ENCODE results near the gene HJV.
A peak's percentile ranks its signal among the peaks of the same experiment; 100 is the strongest.

HJV gene

GRCh38 chr1:146021050-146021445, 487 bp downstream of the HJV start:
- H3F3A ChIP-seq (ENCODE audit: insufficient read depth, low read length): no peaks in the 10 kb centered on the region
- no peak overlapping the region for H3K27ac ChIP-seq (ENCODE audit: low read depth, low read length, poor library complexity, severe bottlenecking)
- H3K9ac ChIP-seq (ENCODE audit: low read length): no peak overlapping the region
- H3K79me2 ChIP-seq (ENCODE audit: insufficient read depth, low read length): no peaks in the 10 kb centered on the region
- TF ChIP-seq EZH2 (IDR thresholded peaks at IDR 0.05; ENCODE audit: borderline replicate concordance, low read length): no peak
- TF ChIP-seq CTCF (IDR thresholded peaks at IDR 0.05; ENCODE audit: low read length): no peak
- H3K36me3 ChIP-seq (ENCODE audit: insufficient read depth, low read length): no peaks in the 10 kb centered on the region
- no peaks in the 10 kb centered on the region for H3K9me2 ChIP-seq (ENCODE audit: low read depth, low read length)
- no peak overlapping the region for H2AFZ ChIP-seq (ENCODE audit: low read length)
- H4K20me1 ChIP-seq (ENCODE audit: insufficient read depth, low read length): no peaks in the 10 kb centered on the region
- H3K9me3 ChIP-seq (ENCODE audit: low read length): no peaks in the 10 kb centered on the region
- no peak overlapping the region for H3K4me3 ChIP-seq (ENCODE audit: low read depth, low read length, poor library complexity, severe bottlenecking)
- H3K4me2 ChIP-seq (ENCODE audit: low read length): no peak overlapping the region
- no peaks in the 10 kb centered on the region; the same call in 1 of the 2 replicates for H3K27me3 ChIP-seq (ENCODE audit: insufficient read depth, low read length)
- no peaks in the 10 kb centered on the region for H3K4me1 ChIP-seq (ENCODE audit: insufficient read depth, low read length, severe bottlenecking)

GRCh38 chr1:146020058-146021049, 1.2 kb downstream of the HJV start:
- Histone ChIP-seq H3K9me2 (ENCODE audit: low read depth, low read length) (no peaks in the 10 kb centered on the region), H4K20me1 (ENCODE audit: insufficient read depth, low read length) (no peaks in the 10 kb centered on the region), H3K36me3 (ENCODE audit: insufficient read depth, low read length) (no peaks in the 10 kb centered on the region), H3K4me1 (ENCODE audit: insufficient read depth, low read length, severe bottlenecking) (no peaks in the 10 kb centered on the region), H3K4me2 (ENCODE audit: low read length) (no peak overlapping the region), H2AFZ (ENCODE audit: low read length) (no peak overlapping the region), H3K9ac (ENCODE audit: low read length) (no peak overlapping the region), H3K4me3 (ENCODE audit: low read depth, low read length, poor library complexity, severe bottlenecking) (no peak overlapping the region), H3K9me3 (ENCODE audit: low read length) (no peaks in the 10 kb centered on the region), H3K79me2 (ENCODE audit: insufficient read depth, low read length) (no peaks in the 10 kb centered on the region), H3F3A (ENCODE audit: insufficient read depth, low read length) (no peaks in the 10 kb centered on the region), H3K27ac (ENCODE audit: low read depth, low read length, poor library complexity, severe bottlenecking) (no peak overlapping the region), H3K27me3 (ENCODE audit: insufficient read depth, low read length) (no peaks in the 10 kb centered on the region; the same call in 1 of the 2 replicates)
- TF ChIP-seq CTCF (IDR thresholded peaks at IDR 0.05; ENCODE audit: low read length) (no peak), EZH2 (IDR thresholded peaks at IDR 0.05; ENCODE audit: borderline replicate concordance, low read length) (no peak)

- H3K4me2 ChIP-seq (ENCODE audit: low read length): peak overlapping the region; percentile 30; the same call in 1 of the 2 replicates
- H3K4me3 ChIP-seq (ENCODE audit: low read depth, low read length, poor library complexity, severe bottlenecking): no peak overlapping the region
- no peak for TF ChIP-seq CTCF (IDR thresholded peaks at IDR 0.05; ENCODE audit: low read length)
- no peak for TF ChIP-seq EZH2 (IDR thresholded peaks at IDR 0.05; ENCODE audit: borderline replicate concordance, low read length)
- no peak overlapping the region for H3K27ac ChIP-seq (ENCODE audit: low read depth, low read length, poor library complexity, severe bottlenecking)
- no peaks in the 10 kb centered on the region for H3K36me3 ChIP-seq (ENCODE audit: insufficient read depth, low read length)
- H4K20me1 ChIP-seq (ENCODE audit: insufficient read depth, low read length): no peaks in the 10 kb centered on the region
- no peaks in the 10 kb centered on the region for H3F3A ChIP-seq (ENCODE audit: insufficient read depth, low read length)
- no peak overlapping the region for H2AFZ ChIP-seq (ENCODE audit: low read length)
- H3K27me3 ChIP-seq (ENCODE audit: insufficient read depth, low read length): no peaks in the 10 kb centered on the region; the same call in 1 of the 2 replicates
- no peaks in the 10 kb centered on the region for H3K4me1 ChIP-seq (ENCODE audit: insufficient read depth, low read length, severe bottlenecking)
- H3K9me3 ChIP-seq (ENCODE audit: low read length): no peaks in the 10 kb centered on the region
- H3K9me2 ChIP-seq (ENCODE audit: low read depth, low read length): no peaks in the 10 kb centered on the region
- H3K79me2 ChIP-seq (ENCODE audit: insufficient read depth, low read length): no peaks in the 10 kb centered on the region
- H3K9ac ChIP-seq (ENCODE audit: low read length): no peak overlapping the region
Observed at GRCh38 chr1:146019231-146020057, 2.1 kb downstream of the HJV start.

Measured in OCI-LY1 (cell line).